ENCODE measurements around the gene RABEP2.

DNA sequence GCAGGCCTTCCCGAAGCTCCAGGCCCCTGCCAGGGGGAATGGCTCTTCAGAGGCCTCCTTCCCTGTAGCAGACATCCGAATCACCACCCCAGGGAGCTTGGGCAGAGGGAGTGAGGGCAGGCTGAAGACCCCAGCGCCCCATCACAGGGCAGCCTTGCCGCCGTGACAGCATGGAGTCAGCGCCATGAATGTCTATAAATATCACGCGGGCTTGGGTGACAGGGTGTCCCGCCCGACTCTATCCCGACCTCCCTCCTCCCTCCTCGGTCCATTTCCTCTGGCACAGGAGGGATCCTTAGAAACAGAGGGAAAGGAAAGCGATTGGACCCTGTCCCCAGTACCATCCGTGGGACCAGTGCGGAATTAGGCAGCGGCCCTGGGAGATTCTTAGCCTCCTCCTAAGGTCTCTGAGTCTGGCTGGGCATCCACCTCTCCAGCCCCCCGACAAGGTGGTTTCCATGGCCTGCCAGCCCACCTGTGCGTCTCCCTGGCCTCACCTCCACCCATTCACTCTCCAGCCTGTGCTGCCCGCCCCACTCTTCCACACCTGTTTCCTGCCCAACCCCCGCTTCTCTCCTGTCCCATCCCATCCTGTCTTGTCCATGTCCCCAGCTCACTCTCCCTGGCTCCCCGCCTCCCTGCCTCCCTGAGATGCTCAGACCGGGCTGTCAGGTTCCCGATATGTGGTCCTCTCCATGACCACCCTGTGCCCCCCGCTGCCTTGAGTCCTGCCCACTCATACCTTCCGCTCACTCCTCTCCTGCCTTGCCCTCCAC is 41.6 kb downstream of the RABEP2 start:
- TF ChIP-seq CTCF (conservative IDR thresholded peaks at IDR 0.05 in 1 of 2, IDR thresholded peaks at IDR 0.05 in 1 of 2; ENCODE audit: extremely low read depth in 1 of 2, insufficient read depth in 1 of 2, low read depth in 1 of 2, low read length in 2 of 2) (no peak), EZH2 (IDR thresholded peaks at IDR 0.05; ENCODE audit: borderline replicate concordance, low read length) (no peak)
